GM03348 (cell line): ENCODE measurements around the gene NIBAN1.

Experiments used
- DNase-seq: peaks from one replicate; pipeline ENCODE4 v3.0.0; 2012; ENCODE audit warnings: low spot score

NIBAN1 gene

GRCh38 chr1:184945029-184945428 lies 29.3 kb downstream of the NIBAN1 start:
- no peak for DNase-seq

- no peak for DNase-seq
Measured at GRCh38 chr1:184943998-184944397, 30.3 kb downstream of the NIBAN1 start.

GRCh38 chr1:184941735-184942134 lies 32.6 kb downstream of the NIBAN1 start:
- DNase-seq, result no peak

GRCh38 chr1:184941410-184941733 lies 32.9 kb downstream of the NIBAN1 start:
- DNase-seq, result no peak

- DNase-seq, result no peak
Measured at GRCh38 chr1:184940694-184941409, 33.5 kb downstream of the NIBAN1 start.

- peak; percentile 40 for DNase-seq
Measured at GRCh38 chr1:184940226-184940625, 34.1 kb downstream of the NIBAN1 start.

- DNase-seq, result no peak
Measured at GRCh38 chr1:184937729-184938128, 36.6 kb downstream of the NIBAN1 start.

GRCh38 chr1:184935920-184936798 lies 38.1 kb downstream of the NIBAN1 start:
- DNase-seq, result no peak

GRCh38 chr1:184933944-184934343 lies 40.4 kb downstream of the NIBAN1 start:
- DNase-seq, result no peak

- no peak for DNase-seq
Measured at GRCh38 chr1:184932319-184932718, 42.0 kb downstream of the NIBAN1 start.

GRCh38 chr1:184931566-184931965 lies 42.7 kb downstream of the NIBAN1 start:
- no peak for DNase-seq

GRCh38 chr1:184930645-184931044 lies 43.7 kb downstream of the NIBAN1 start:
- DNase-seq, result no peak

- DNase-seq, result no peak
Measured at GRCh38 chr1:184930232-184930631, 44.1 kb downstream of the NIBAN1 start.

GRCh38 chr1:184929711-184930202 lies 44.6 kb downstream of the NIBAN1 start:
- no peak for DNase-seq

GRCh38 chr1:184928394-184928793 lies 45.9 kb downstream of the NIBAN1 start:
- DNase-seq, result no peak
